GM12872 (cell line): ENCODE results near the gene BRD1.

ENCODE experiments used
- CTCF ChIP-seq: IDR thresholded peaks from 3 replicates; pipeline ENCODE4 v1.5.1; 2011; ENCODE audit warnings: low read depth, mild to moderate bottlenecking, low read length, moderate library complexity; ENCODE audit not compliant: insufficient read depth

Gene BRD1

GRCh38 chr22:49826603-49827270 is 936 bp downstream of the BRD1 start:
- no peak for TF ChIP-seq CTCF

GRCh38 chr22:49825944-49826602 is 1.6 kb downstream of the BRD1 start:
- no peak for TF ChIP-seq CTCF

GRCh38 chr22:49825436-49825835 is 2.2 kb downstream of the BRD1 start:
- no peak for TF ChIP-seq CTCF

GRCh38 chr22:49824936-49825335 is 2.7 kb downstream of the BRD1 start:
- no peak for TF ChIP-seq CTCF

- TF ChIP-seq CTCF = no peak
These were observed 3.3 kb downstream of the BRD1 start for GRCh38 chr22:49824185-49824925.

GRCh38 chr22:49823289-49824045 is 4.2 kb downstream of the BRD1 start:
- no peak for TF ChIP-seq CTCF

- no peak for TF ChIP-seq CTCF
These were observed 6.7 kb downstream of the BRD1 start for GRCh38 chr22:49820984-49821383.
